22Rv1 (cell line): Measurements from ENCODE around the gene SLC8A3.

Source experiments
- CTCF ChIP-seq: fragments of 450-650 bp; IDR thresholded peaks from 2 replicates; pipeline ENCODE4 v1.5.1; 2017; ENCODE audit warnings: mild to moderate bottlenecking
- ZFX ChIP-seq: fragments of 450-650 bp; IDR thresholded peaks from 2 replicates; pipeline ENCODE4 v1.6.1; 2017; ENCODE audit warnings: antibody characterized with exemption, borderline replicate concordance

GRCh38 chr14:70027785-70028428 is 160.8 kb downstream of the SLC8A3 start:
- TF ChIP-seq CTCF, result peak; percentile 85
- TF ChIP-seq ZFX, result no peak
